ENCODE measurements around the gene PRMT2.

PRMT2 gene

DNA sequence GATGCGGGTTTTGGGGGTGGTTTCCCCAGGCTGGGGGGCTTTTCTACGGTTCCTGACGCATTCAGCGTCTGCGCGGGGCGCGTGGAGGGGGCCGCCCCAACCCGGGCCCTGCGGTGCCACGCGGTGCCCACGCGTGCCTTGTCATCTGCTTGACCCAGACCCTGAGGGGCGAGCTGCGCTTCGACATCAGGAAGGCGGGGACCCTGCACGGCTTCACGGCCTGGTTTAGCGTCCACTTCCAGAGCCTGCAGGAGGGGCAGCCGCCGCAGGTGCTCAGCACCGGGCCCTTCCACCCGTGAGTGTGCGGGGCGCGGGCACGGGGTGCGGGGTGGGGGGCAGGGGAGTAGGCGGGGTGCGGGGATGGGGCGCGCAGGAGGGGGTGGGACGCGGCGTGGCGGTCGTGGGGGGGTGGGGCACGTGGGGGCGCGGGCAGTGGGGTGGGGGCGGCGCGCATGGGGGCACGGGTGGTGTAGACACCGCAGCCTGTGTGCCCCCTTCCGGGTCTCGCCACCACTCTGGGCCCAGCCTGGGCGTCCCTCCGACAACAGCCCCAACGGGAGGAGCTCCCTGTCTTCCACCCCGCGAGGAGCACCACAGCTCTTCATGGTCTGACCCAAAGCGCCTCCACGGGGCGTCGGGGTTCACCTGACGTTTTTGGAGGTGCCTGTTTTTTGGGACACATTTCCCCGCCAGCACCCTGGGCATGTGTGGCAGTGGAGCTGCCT lies 26.3 kb downstream of the PRMT2 start:
- Histone ChIP-seq H3K4me3 (ENCODE audit: control insufficient read depth in 1 of 7, extremely low read depth in 1 of 7, insufficient read depth in 4 of 7, low read depth in 2 of 7, low read length in 6 of 7) (peak overlapping the region in 2 of 7 experiments; percentile 21 to 40), H3K9me3 (ENCODE audit: control extremely low read depth in 1 of 5, control insufficient read depth in 4 of 5, insufficient read depth in 2 of 5, low read depth in 1 of 5, low read length in 4 of 5) (no peaks in the 10 kb centered on the region), H3K36me3 (ENCODE audit: control insufficient read depth in 4 of 4, insufficient read depth in 4 of 4, low read length in 3 of 4) (peaks cover 13 to 63% (median 36%) of the 10 kb centered on the region in 4 experiments), H3K27ac (ENCODE audit: insufficient read depth in 1 of 2, low read depth in 1 of 2, low read length in 2 of 2, poor library complexity in 1 of 2, severe bottlenecking in 2 of 2) (no peak overlapping the region), H3K4me1 (ENCODE audit: control extremely low read depth in 1 of 4, control insufficient read depth in 4 of 4, insufficient read depth in 4 of 4, low read length in 3 of 4) (no peaks in the 10 kb centered on the region), H3K27me3 (replicated peaks in 2 of 5; ENCODE audit: control insufficient read depth in 4 of 5, insufficient read depth in 5 of 5, low read length in 4 of 5) (peaks cover 0 to 5% (median 0%) of the 10 kb centered on the region in 5 experiments)
- ChIA-PET POLR2A (no interaction called here), CTCF (interaction anchor here (0.6 kb wide), 1 partner anchor 236 kb away, joined by 3 read pairs; no protein-coding TSS in a partner anchor)
- no peak for DNase-seq
- WGBS (ENCODE audit: insufficient coverage): 90% methylated on average over 41 of the region's 61 CpGs

DNA sequence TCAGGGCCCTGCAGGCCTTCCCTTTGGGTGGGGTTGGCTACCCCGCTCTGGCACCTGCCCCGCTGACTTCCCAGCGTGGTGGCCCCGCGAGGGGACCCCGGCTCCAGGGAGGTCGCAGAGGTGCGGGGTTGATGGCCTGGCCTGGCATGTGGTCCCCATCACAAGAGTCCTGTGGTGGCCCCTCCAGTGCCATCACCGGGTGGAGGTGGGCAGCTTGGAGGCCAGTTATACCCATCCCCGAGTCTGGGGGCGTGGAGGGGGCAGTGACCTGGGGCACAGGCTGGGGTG lies 26.8 kb downstream of the PRMT2 start:
- CTCF ChIA-PET: no interaction called here
- 94% methylated on average over 11 of the region's 11 CpGs for WGBS (ENCODE audit: insufficient coverage)
- no peaks in the 10 kb centered on the region for H3K9me3 ChIP-seq (ENCODE audit: control extremely low read depth in 1 of 5, control insufficient read depth in 4 of 5, insufficient read depth in 2 of 5, low read depth in 1 of 5, low read length in 4 of 5)
- H3K4me3 ChIP-seq (ENCODE audit: control insufficient read depth in 1 of 7, extremely low read depth in 1 of 7, insufficient read depth in 4 of 7, low read depth in 2 of 7, low read length in 6 of 7): no peak overlapping the region
- no peak overlapping the region for H3K27ac ChIP-seq (ENCODE audit: insufficient read depth in 1 of 2, low read depth in 1 of 2, low read length in 2 of 2, poor library complexity in 1 of 2, severe bottlenecking in 2 of 2)
- POLR2A ChIA-PET: no interaction called here
- H3K4me1 ChIP-seq (ENCODE audit: control extremely low read depth in 1 of 4, control insufficient read depth in 4 of 4, insufficient read depth in 4 of 4, low read length in 3 of 4): peaks cover 0 to 5% (median 5%) of the 10 kb centered on the region in 4 experiments
- H3K36me3 ChIP-seq (ENCODE audit: control insufficient read depth in 4 of 4, insufficient read depth in 4 of 4, low read length in 3 of 4): peaks cover 11 to 58% (median 34%) of the 10 kb centered on the region in 4 experiments
- H3K27me3 ChIP-seq (replicated peaks in 2 of 5; ENCODE audit: control insufficient read depth in 4 of 5, insufficient read depth in 5 of 5, low read length in 4 of 5): peaks cover 0 to 10% (median 0%) of the 10 kb centered on the region in 5 experiments
- no peak for DNase-seq

DNA sequence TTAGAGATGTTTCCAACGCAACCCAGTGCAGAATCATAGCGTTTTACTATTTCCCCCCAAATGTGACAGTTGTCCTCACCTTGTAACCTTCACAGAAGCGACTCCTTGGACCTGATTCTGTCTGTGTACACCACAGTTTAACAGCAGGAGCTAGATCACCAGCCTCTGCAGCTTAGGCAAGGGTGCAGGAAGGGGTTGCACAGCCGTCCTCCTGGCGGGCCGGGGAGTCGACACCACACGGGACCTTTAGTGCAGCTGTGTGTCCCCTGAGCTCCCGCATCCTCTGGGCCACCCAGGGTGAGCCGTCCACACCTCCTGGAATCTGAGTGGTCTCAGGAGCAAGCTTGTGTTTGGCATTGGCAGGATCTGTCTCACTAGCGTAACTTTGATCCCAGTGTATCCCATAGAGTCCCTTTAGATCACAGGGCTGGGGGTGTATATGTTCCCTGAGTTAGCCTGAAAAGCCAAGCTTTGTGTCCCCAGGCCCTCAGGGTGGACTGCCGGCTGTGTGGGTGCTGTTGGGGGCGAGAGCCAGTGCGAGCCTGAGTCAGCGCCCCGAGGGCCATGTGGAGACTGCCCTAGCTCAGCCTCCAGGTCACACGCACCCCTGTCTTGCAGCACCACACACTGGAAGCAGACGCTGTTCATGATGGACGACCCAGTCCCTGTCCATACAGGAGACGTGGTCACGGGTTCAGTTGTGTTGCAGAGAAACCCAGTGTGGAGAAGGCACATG lies 27.5 kb downstream of the PRMT2 start:
- no peak for DNase-seq
- WGBS (ENCODE audit: insufficient coverage): 98% methylated on average over 20 of the region's 21 CpGs
- CTCF ChIA-PET: interaction anchor here (0.8 kb wide), 1 partner anchor 15 kb away, joined by 3 read pairs; no protein-coding TSS in a partner anchor
- Histone ChIP-seq H3K36me3 (ENCODE audit: control insufficient read depth in 4 of 4, insufficient read depth in 4 of 4, low read length in 3 of 4) (peaks cover 11 to 53% (median 31%) of the 10 kb centered on the region in 4 experiments), H3K4me3 (ENCODE audit: control insufficient read depth in 1 of 7, extremely low read depth in 1 of 7, insufficient read depth in 4 of 7, low read depth in 2 of 7, low read length in 6 of 7) (no peak overlapping the region), H3K9me3 (ENCODE audit: control extremely low read depth in 1 of 5, control insufficient read depth in 4 of 5, insufficient read depth in 2 of 5, low read depth in 1 of 5, low read length in 4 of 5) (no peaks in the 10 kb centered on the region), H3K27ac (ENCODE audit: insufficient read depth in 1 of 2, low read depth in 1 of 2, low read length in 2 of 2, poor library complexity in 1 of 2, severe bottlenecking in 2 of 2) (no peak overlapping the region), H3K27me3 (replicated peaks in 2 of 5; ENCODE audit: control insufficient read depth in 4 of 5, insufficient read depth in 5 of 5, low read length in 4 of 5) (peaks cover 0 to 16% (median 0%) of the 10 kb centered on the region in 5 experiments), H3K4me1 (ENCODE audit: control extremely low read depth in 1 of 4, control insufficient read depth in 4 of 4, insufficient read depth in 4 of 4, low read length in 3 of 4) (peaks cover 0 to 11% (median 11%) of the 10 kb centered on the region in 4 experiments)
- POLR2A ChIA-PET: no interaction called here

DNA sequence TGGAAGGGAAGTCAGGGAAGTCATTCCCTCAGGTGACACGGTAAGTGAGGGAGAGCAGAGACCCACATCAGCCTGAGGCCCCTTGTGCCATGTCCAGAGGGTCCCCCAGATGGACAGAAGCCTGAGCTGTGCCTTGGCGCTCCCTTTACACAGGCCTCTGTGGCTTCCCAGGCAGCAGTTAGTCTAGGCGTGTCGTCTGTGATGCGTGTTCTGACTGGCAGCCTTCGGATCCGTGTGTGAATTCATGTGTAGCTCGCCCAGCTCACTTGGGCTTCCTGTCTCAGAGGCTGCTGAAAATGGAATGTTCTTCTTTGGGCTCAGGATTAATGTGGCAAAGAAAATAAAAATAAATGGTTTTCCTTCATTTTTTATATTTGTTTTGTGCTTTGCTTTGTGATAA lies 28.3 kb downstream of the PRMT2 start:
- H3K4me3 ChIP-seq (ENCODE audit: control insufficient read depth in 1 of 7, extremely low read depth in 1 of 7, insufficient read depth in 4 of 7, low read depth in 2 of 7, low read length in 6 of 7): no peak overlapping the region
- no peak for DNase-seq
- H3K27ac ChIP-seq (ENCODE audit: insufficient read depth in 1 of 2, low read depth in 1 of 2, low read length in 2 of 2, poor library complexity in 1 of 2, severe bottlenecking in 2 of 2): no peak overlapping the region
- H3K36me3 ChIP-seq (ENCODE audit: control insufficient read depth in 4 of 4, insufficient read depth in 4 of 4, low read length in 3 of 4): peaks cover 11 to 45% (median 23%) of the 10 kb centered on the region in 4 experiments
- ChIA-PET CTCF (interaction anchor here (0.9 kb wide), 1 partner anchor 28 kb away, joined by 3 read pairs; the partner anchor contains the start of gene PRMT2), POLR2A (no interaction called here)
- WGBS (ENCODE audit: insufficient coverage): 100% methylated on average over 7 of the region's 8 CpGs
- no peaks in the 10 kb centered on the region for H3K9me3 ChIP-seq (ENCODE audit: control extremely low read depth in 1 of 5, control insufficient read depth in 4 of 5, insufficient read depth in 2 of 5, low read depth in 1 of 5, low read length in 4 of 5)
- H3K27me3 ChIP-seq (replicated peaks in 2 of 5; ENCODE audit: control insufficient read depth in 4 of 5, insufficient read depth in 5 of 5, low read length in 4 of 5): peaks cover 0 to 21% (median 0%) of the 10 kb centered on the region in 5 experiments
- H3K4me1 ChIP-seq (ENCODE audit: control extremely low read depth in 1 of 4, control insufficient read depth in 4 of 4, insufficient read depth in 4 of 4, low read length in 3 of 4): peaks cover 0 to 15% (median 14%) of the 10 kb centered on the region in 4 experiments

DNA sequence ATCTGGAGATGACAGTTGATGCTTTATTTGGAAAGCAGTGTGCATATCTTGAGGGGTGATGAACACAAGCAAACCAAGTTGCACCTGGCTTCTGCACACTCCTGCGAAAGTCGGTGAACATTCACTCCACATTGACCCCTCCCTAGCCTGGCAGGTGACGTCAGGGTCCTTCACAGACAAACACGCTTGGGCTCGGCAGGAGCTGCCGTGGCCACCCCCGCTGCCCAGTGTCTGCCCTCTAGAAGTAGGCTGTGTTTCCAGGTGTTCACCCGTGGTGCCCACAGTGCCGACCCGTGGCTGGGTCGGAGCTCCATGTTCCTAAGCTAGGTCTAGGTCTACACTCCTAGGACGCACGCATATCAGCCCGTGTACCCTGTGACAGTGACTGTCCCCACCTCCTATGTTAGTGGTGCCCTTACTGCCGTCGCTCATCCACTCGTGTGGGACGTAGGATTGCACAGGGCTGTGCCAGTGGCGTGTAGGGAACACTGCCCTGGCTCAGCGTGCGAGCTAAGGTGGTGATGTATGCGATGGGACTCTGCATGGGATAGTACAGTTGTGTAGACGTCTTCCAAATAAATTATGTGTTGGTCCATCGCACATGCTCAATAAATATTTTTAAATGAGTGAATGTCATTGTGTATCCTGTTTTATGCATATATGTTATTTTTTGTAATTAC lies 29.0 kb downstream of the PRMT2 start:
- no peak overlapping the region for H3K4me3 ChIP-seq (ENCODE audit: control insufficient read depth in 1 of 7, extremely low read depth in 1 of 7, insufficient read depth in 4 of 7, low read depth in 2 of 7, low read length in 6 of 7)
- H3K36me3 ChIP-seq (ENCODE audit: control insufficient read depth in 4 of 4, insufficient read depth in 4 of 4, low read length in 3 of 4): peaks cover 11 to 42% (median 19%) of the 10 kb centered on the region in 4 experiments
- H3K27me3 ChIP-seq (replicated peaks in 2 of 5; ENCODE audit: control insufficient read depth in 4 of 5, insufficient read depth in 5 of 5, low read length in 4 of 5): peaks cover 0 to 21% (median 0%) of the 10 kb centered on the region in 5 experiments
- 98% methylated on average over 22 of the region's 24 CpGs for WGBS (ENCODE audit: insufficient coverage)
- no peak for DNase-seq
- H3K4me1 ChIP-seq (ENCODE audit: control extremely low read depth in 1 of 4, control insufficient read depth in 4 of 4, insufficient read depth in 4 of 4, low read length in 3 of 4): peaks cover 0 to 15% (median 14%) of the 10 kb centered on the region in 4 experiments
- no peak overlapping the region for H3K27ac ChIP-seq (ENCODE audit: insufficient read depth in 1 of 2, low read depth in 1 of 2, low read length in 2 of 2, poor library complexity in 1 of 2, severe bottlenecking in 2 of 2)
- POLR2A ChIA-PET: no interaction called here
- CTCF ChIA-PET: interaction anchor here (0.9 kb wide), 1 partner anchor 29 kb away, joined by 3 read pairs; the partner anchor contains the start of gene PRMT2
- H3K9me3 ChIP-seq (ENCODE audit: control extremely low read depth in 1 of 5, control insufficient read depth in 4 of 5, insufficient read depth in 2 of 5, low read depth in 1 of 5, low read length in 4 of 5): no peaks in the 10 kb centered on the region

DNA sequence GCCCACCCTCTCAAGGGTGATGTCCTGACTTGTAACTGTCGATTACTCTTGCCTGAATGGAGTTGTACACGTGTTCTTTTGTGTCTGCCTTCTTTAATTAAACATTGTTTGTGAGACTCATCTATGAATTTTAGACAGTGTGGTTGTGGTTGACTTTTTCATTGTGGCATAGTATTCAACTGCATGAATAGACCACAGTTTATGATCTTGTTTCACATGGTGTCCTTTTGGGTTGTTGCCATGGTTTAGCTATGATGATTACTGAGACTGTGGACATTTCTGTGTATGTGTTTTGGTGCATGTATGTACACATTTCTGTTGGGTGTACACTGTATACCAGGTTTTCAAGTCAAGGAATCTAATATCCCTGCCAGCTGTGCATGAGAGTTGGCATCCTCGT lies 30.1 kb downstream of the PRMT2 start:
- ChIA-PET POLR2A (no interaction called here), CTCF (no interaction called here)
- peaks cover 0 to 24% (median 4%) of the 10 kb centered on the region in 5 experiments for H3K27me3 ChIP-seq (replicated peaks in 2 of 5; ENCODE audit: control insufficient read depth in 4 of 5, insufficient read depth in 5 of 5, low read length in 4 of 5)
- peaks cover 11 to 35% (median 18%) of the 10 kb centered on the region in 4 experiments for H3K36me3 ChIP-seq (ENCODE audit: control insufficient read depth in 4 of 4, insufficient read depth in 4 of 4, low read length in 3 of 4)
- 93% methylated on average over 3 of the region's 3 CpGs for WGBS (ENCODE audit: insufficient coverage)
- H3K4me1 ChIP-seq (ENCODE audit: control extremely low read depth in 1 of 4, control insufficient read depth in 4 of 4, insufficient read depth in 4 of 4, low read length in 3 of 4): peaks cover 0 to 15% (median 14%) of the 10 kb centered on the region in 4 experiments
- H3K4me3 ChIP-seq (ENCODE audit: control insufficient read depth in 1 of 7, extremely low read depth in 1 of 7, insufficient read depth in 4 of 7, low read depth in 2 of 7, low read length in 6 of 7): no peak overlapping the region
- no peak overlapping the region for H3K27ac ChIP-seq (ENCODE audit: insufficient read depth in 1 of 2, low read depth in 1 of 2, low read length in 2 of 2, poor library complexity in 1 of 2, severe bottlenecking in 2 of 2)
- no peaks in the 10 kb centered on the region for H3K9me3 ChIP-seq (ENCODE audit: control extremely low read depth in 1 of 5, control insufficient read depth in 4 of 5, insufficient read depth in 2 of 5, low read depth in 1 of 5, low read length in 4 of 5)
- peak in 1 of 3 donors; percentile 6 for DNase-seq
